ENCODE data around the gene PIGH.
"Not testable (repeated sequence)": the region's sequence is repeated elsewhere in the genome, so short reads cannot be mapped to it uniquely, and the experiment has no call there.

Gene PIGH

GRCh38 chr14:67547224-67547780, 52.8 kb downstream of the PIGH start:
- no peak for DNase-seq

GRCh38 chr14:67544590-67544989, 55.5 kb downstream of the PIGH start:
- DNase-seq, result no peak

GRCh38 chr14:67542620-67543019, 57.4 kb downstream of the PIGH start:
- DNase-seq, result not testable (repeated sequence)

GRCh38 chr14:67541448-67542387, 58.4 kb downstream of the PIGH start:
- no peak for DNase-seq

Data from fibroblast of skin of right biceps (primary cell).